NCI-H2196 (cell line): ENCODE data around the gene CPED1.
A peak's percentile ranks its signal among the peaks of the same experiment; 100 is the strongest.

Source experiments
- DNase-seq: peaks from one replicate; lab custom pipeline; 2025; ENCODE audit not compliant: unreplicated experiment; lab: John Stamatoyannopoulos, UW

Gene CPED1

DNA sequence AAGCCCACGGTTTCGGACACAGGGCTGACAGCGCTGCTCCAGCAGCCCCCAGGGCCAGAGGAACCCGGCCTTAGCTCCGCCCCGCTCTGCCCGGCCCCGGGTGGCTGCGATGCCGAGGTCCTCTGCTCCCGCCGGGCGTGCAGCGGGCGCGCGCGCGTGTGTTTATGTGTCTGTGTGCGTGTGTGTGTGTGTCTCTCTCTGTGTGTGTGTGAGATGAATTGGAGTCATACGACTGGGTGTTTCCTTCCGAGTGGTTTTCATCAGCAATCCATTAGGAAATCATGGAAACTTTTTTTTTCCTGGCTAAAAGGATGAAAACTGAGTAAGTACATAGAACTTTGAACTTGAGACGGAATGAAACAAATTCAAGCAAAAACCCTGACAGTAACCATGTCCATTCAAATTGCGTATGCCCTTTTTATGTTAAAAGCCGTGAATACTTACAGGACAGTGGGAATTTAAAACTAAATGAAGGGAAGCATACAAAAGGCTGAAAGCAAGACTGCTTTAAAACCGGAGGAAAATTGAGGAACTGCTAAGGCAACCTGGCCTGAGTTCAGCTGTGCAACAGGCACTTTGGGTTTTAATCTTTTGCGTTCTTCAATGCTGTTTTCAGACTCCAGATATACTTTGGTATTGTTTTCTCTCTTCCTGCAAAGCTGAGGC, at the start of gene CPED1:
Gene CPED1 (plus strand): TSS at position 121 of the 666 bp plus-strand sequence. CDS start 911 bp downstream, outside the sequence.
- DNase-seq: peak; percentile 10

DNA sequence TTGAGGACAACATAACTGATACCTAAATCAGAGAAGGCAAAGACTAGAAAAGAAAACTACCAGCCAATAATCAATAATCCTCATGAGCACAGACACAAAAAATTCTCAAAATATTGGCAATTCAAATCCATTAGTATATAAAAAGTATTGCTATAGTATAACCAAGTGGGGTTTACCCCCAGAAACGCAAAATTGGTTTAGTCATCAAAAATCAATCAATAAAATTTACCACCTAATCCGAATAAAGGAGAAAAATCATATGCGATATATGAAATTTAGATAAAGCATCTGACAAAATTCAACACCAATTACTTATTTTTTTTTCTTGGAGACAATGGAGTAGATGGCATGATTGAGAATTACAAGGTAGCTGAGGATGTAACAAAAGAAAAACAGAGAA, 49.2 kb upstream of the CPED1 start:
- DNase-seq: no peak

DNA sequence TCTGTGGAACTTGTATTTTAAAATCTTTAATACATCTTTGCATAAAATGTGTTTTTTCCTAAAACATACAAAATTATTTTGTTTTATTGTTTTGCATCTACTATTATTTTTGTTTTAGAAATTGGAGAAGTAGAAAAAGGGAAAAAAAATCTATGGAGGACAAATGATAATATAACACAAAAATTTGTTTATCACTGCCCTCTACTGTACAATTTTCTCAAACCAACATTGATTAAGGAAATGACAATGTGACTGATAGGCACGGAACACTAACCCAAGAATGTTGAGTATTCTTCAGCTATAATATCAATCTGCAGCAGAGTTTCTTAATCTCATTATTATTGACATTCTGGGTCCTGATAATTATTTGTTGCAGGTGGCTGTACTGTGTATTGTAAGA, 47.4 kb upstream of the CPED1 start:
- DNase-seq: no peak

DNA sequence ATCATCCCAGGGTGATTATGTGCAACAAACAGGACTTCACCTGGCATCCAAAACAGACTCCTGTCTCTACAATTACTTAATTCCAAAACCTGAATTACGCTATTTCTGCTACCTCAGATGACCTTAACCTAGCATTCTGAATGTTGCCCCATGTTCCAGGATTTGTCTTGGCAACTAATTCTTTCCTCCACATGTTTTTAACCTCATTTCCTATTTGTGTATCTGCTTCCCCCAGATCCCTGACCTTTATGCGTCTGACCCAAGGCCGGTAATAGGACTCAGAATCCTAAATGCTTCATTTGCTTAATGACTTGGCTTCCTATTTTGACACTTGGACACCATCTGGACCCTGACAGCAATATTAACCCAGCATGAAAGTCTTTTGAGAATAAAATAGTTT, 46.7 kb upstream of the CPED1 start:
- no peak for DNase-seq

DNA sequence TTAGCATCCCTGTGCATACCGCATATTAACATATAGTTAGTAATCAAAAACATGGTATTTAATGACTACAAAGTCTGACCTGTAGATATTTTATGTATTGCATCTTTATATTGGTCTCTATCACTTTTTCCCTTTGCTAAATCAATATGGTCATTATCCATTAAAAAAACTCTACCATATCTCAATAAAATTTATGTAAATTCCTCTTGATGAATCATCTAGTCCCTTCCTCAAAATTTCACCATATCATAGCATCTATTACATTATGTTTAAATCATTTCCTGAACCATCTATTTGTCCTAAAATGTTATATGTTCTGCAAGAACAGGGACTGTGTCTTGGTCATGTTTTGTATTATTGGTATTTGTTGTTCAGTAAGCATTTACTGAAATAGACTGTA, 45.6 kb upstream of the CPED1 start:
- no peak for DNase-seq

DNA sequence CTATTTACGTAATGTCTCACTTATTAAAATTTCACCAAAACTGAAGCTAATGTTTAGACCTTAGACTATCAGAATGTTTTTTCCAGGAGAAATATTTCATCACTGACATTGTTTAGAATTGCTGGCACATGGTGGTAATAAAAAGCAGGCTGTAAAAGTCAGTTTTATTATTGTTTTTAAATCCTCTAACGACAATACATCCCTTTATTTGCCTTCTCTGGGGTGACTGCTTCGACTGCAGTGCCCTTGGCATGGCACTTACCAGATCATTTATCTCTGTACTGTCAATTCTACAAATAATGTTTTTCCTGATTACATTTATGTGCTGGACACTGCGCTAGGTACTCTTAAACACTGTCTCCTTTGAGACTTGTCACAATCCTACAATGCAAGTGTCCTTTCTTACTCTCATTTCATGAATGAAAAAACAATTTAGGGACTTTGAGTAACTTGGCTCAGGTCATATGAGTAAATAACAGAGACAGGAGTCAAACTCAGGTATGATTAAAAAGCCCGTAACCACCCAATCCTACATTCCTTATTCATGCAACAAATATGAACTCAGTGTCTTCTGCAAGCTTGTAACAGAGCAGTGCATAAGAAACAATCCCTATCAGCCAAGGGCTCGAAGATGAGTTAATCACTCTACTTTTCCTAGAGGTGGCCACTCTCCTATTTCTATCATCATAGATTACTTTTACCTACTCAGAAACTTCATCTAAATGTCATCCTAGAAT, 43.5 kb upstream of the CPED1 start:
- DNase-seq: no peak

DNA sequence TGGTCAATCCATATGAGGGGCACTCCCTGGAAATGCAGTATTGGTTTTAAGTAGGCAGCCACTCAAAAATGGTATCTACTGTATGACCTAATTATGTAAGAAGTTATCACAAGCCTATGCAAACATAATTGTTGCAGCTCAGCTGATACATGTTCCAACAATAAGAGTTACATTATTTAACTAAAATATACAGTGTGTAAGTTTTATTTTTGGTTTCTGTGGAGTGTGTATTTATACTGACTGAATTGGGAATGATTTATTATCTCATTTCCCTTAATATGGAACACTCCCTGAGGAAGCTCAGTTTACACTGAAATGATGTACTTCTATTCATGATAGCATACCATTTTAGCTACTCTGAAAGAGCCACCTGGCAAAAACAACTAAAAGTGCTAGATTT, 40.5 kb upstream of the CPED1 start:
- no peak for DNase-seq

DNA sequence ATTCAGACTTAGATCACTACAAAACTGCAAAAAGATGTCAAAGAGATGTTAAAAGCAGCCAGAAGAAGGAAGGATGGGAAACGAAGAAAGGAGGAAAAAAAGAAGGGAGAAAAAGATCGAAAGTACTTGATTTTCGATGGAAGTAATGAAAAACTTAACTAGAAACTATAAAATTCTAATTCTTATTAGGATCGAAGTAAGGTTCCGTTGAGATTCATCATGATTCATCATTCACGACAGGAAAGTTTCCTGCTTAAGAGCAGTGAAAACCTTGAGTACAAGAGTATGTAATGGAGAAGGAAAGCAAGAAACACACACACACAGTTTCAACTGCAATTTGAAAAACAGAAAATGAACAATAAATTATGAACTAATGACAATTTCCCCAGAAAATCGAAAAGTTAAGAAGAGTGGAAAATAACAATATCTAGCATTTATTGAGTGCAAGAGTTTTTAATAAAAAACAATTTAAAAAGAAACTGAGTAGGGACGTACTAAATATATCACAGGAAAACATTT, 39.1 kb upstream of the CPED1 start:
- DNase-seq: no peak

DNA sequence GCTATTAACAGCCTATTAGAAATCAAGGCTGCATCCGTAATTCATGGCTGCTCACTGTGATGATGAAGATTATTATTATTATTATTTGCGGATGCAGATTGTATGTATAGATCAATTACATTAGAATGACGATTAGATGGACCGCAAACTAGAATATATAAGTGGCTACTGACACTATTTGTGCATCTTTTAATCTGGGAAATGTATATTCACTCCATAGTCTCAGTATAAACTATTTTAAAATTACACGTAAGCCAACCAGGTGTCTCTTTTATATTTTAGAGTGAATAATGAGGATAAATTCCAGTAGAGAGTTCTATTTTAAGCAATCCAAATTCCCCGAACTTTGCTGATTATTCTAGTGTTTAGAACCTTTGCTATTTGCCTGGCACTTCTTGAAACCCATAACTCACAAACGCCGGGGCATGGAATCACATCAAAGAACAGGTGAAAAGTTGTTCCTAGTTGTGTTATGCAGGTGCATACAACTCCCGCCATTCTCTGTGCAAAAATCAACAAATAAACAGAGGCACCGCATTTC, 38.4 kb upstream of the CPED1 start:
- no peak for DNase-seq

DNA sequence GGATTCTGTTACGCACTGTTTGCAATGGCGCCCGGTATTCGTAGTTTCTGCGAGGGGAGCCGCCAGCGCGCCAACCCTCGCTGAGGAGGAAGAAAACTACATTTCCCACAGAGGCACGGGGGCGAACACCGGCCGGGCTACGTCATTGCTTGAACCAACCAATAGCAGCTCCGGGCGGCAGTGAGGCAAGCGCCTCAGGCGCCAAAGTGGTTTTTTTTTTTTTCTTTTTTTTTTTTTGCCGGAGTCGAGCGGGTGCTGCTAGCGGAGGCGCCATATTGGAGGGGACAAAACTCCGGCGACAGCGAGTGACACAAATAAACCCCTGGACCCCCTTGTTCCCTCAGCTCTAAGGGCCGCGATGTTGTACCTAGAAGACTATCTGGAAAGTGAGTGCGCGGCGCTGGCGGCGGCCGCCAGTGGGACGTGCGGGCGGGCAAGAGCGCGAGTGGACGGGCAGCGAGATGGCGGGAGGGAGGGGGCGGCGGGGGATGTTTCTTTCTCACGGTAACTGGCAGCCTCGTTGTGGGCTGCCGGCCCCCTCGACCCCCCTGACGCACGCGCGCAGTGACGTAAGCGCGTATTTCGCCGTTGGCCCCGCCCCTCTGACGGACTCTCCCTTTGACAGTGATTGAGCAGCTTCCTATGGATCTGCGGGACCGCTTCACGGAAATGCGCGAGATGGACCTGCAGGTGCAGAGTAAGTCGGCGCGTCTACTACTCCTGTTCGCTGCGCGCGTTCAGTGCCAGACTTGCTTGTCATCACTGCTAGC, 37.8 kb upstream of the CPED1 start, which contains the start of gene ING3:
Gene ING3 (plus strand): TSS at position 239 of the 770 bp plus-strand sequence. CDS start 120 bp downstream, at position 359.
- peak; percentile 96 for DNase-seq

DNA sequence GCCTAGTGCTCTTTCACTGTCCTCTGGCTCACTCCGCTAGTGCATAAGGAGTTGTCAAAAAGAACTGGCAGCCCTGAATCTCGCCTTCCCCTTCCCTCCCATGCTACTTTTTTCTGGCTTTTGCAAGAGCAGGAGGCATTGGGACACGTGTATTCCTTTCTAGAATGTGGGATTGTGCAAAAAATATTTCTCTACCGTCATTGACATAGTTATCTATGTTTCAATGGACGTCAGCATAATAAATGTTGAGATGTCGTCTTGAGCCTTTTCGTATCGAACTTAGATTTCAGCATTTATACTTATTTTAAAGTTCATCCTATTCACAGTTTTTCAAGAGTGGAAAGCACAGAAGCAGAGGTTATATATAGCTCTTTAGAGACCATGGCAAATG, 37.2 kb upstream of the CPED1 start:
- DNase-seq: no peak

DNA sequence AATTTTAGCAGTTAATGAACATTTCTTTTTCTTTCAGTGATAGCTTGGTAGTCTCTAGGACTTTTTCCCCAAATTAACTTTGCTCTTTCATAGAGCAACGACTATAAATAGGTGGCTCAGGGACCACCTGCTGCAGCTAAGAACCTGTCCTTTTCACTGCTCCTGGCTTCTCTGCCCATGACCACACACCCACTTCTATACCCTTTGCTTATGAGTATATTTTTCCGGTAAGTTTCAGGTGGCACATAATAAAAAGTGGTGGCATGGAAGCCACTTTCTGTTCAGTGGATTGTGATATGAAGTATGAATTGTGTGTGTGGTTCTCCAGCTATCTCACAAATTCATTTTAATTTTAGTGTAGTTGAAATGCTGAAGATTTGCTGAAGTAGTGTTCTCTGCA, 36.7 kb upstream of the CPED1 start:
- no peak for DNase-seq

DNA sequence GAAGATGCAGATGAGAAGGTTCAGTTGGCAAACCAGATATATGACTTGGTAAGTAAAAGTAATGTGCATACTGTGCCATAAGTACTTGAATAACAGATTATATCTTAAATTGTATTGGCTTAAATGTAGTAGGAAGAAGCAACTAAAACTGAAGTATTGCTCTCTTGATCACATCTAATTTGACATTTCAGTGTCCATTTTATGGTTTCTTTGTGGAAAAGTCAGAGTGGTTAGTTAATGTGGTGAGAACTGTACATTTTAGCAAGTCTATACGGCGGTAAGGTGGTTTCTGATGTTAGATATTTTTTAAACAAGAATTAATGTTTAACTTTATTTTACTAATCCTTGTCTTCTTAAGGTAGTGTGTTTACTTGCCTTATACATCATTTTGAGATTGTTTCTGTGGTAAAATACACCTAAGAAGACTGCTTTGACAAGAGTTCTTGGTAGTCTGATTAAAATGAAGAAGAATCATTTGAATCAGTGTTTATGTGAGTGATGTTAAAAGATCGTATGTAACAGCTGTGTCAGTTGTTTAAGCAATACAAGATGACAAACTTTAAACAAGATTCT, 32.8 kb upstream of the CPED1 start:
- DNase-seq: no peak

DNA sequence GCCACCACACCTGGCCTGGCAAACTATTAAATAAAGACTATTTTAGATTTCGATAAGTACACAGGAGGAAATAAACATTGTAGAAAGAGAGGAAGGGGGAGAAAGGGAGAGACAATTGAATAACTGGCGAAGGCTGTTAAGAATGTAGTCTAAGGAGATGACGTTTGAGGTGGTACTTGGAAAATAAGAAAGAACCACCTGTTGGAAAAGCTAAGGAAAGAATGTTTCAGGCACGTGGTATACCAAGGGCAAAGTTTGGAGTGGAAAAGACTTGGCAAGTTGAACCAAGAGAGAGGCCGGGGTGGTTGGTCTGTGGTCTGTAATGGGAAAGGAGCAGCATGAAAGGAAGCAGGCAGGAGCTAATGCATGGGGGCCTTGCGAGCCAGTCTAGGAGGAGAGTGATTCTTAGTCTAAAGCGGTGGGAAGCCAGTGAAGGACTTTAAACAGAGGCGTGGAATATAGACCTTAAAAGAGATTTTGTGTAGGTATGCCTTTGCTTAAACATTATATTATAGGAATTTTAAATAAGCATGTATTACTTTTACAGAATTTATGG, 28.5 kb upstream of the CPED1 start:
- no peak for DNase-seq

DNA sequence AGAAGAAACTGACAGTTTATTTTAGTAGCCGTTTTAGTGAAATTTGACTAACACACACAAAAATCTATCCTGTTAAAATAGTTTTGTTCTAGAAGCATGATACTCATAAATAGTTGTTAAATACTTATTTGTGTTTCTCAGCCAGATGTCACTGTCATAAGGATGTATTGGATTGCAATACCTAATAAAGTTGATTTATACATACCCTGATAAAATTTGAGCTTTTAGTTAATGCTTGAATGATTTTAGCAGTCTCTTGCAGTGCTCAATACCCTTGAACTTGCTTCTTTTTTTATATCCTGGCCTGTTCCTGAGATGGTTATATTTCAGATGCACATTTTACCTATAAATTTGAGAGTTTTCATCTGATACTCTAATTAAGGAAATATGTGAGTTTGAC, 27.8 kb upstream of the CPED1 start:
- DNase-seq: no peak

DNA sequence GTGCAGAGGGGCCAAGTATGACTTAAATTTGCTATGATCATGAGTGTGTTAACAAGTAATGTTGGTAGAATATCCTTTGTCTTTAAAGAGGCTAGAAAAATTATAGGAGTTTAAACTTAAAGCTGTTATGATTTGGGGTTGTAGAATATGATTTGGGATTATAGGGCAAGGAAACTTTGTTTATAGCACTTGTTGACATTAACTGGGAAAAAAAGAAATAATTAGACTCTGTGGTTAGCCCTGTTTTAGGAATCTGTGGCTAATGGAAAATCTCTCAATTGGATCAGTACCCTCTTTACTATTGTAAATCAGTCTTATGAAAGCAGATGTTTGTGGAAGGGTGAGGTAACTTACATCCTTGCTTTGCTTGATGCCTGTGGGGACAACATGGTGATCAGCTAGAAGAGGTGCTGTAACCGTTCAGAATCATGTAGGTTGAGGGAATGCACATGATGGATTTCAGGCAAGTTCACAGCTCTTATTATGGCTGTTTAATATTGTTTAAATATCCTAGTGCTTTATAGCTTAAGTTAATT, 26.8 kb upstream of the CPED1 start:
- DNase-seq: no peak

DNA sequence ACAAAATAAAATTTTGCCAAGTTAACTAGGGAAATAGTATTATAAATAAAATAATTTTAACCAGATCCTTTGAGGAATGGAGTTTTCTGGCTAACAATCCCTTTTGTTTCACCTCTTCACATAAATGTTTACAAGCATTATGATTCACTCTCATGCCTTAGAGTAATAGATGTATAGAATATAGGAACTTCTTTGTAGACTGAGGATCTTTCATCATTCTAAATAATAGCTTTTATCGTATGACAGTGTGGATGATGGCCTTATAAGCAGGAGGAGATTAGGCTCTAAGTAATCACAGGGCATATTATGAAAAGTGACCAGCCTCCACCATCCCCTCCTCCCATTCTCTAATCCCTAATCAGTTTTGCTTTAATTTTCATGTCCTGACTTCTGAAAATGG, 24.4 kb upstream of the CPED1 start:
- DNase-seq: no peak

DNA sequence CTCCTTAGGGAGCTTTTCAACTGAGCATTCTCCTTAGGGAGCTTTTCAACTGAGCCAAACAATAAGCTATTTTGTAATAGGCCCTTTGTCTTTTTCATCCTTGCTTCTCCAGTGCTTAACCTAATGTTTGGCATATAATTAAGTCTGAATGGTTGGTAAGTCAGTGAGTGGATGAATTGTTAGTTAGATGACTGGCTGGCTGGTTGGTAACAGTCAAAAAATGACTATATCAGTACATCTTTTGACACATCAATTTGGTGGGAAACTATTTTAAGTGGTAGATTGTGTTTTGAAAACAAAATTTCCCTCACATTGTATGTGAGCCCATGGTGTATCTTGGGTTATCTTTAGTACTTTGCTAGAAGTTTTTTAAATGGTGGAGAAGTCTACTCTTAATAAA, 21.6 kb upstream of the CPED1 start:
- DNase-seq: no peak

DNA sequence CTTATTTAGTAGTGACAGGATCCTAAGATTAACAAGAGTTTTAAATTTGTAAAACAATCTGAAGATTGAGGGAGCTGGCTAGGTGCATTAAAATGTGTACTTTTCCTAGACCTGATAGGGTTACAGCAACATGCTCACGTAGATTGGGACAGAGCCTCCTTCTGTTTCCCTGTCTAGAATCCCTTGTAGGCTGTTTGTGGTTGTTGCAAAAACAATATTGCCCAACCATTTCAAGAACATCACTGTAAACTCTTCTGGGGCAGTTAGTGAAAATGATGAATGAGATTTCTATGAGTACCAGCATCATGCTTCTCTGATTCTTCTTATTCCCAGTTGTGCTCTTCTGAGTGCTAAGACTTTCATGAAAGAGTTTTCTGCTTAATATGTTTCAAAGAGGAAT, 14.7 kb upstream of the CPED1 start:
- DNase-seq: no peak

DNA sequence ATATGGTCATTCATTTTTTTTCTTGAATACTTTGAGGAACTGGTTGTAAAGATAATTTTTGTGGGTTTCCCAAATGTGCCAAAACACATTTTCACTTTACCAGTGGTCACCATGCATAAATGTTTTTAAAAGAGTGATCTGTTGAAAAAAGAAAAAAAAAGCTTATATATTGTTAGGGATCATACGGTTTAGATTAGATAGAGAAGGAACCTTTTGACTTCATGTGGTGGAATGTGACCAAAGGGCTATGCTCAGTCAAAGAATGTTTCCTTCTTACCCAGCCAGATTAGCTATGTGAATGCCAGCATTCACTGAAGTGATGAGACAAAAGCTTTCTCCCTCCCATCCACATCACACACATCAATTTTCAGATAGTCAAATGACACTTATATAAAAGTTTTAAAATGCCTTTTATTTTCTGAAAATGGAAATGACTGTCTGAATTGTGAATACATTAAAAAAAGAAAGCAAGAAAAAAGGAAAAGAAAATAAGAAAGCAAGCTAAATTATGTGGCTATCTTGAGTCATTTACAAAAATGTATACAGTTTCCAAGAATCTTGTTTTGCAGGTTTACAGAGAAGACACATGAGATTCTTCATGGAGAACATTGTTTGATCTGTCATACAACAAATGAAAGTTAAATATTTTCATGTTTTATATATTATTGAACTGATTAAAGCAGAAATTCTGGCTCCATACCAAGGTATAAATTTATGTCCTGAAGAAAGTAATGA, 8.6 kb upstream of the CPED1 start:
- no peak for DNase-seq
